ENCODE measurements around the gene IL24. TPM values are rescaled to one million over a fixed set of nuclear protein-coding genes. Genes with fewer than 3 reads are reported as not detected.
A peak's percentile ranks its signal among the peaks of the same experiment; 100 is the strongest.

Gene IL24
- total and polyA plus RNA-seq, 10 of the 15 experiments (the other 5 are each of a cell fraction or from before 2014, with no cell fraction given) = 0.05 to 19.8 (median 0.35) TPM; not detected in 1

DNA sequence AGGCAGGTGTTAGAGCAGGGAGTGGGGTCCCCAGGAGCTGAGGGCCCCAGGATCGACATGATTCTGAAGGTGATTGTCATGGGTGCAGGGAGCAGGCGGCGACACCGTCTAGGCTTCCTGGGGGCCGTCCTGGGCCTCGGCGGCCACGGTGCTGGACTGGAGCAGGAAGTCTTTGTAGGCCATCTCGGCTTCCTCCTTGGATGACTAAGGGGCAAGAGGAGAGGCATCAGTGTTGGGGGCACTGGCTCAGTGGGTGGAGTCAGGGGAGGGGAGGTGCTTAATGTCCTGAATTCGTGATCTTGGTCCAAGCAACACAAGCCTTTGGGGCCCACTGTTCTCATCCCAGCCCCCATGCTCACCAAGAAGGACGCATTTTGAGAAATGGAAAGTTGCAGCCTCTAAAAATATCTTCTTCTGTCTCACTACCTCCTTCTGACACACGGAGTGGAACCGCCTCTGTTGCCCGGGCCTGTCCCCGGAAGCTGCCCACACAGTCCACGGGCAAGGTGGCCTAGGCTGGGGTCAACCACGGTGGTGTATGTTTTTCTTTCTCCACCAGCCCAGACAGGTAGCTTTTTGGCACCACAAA is 33.1 kb downstream of the IL24 start (continued):
- TF ChIP-seq RAD51 (IDR thresholded peaks at IDR 0.05) (no peak; the same call in 1 of the 2 replicates), POLR2AphosphoS2 (IDR thresholded peaks at IDR 0.05; ENCODE audit: low read depth, low read length) (0 out of 2 replicates have a peak, but pooled peaks have one; percentile 51), MLLT1 (IDR thresholded peaks at IDR 0.05) (peak; percentile 29; the same call in 1 of the 2 replicates), CUX1 (IDR thresholded peaks at IDR 0.05; ENCODE audit: insufficient replicate concordance, low read depth, low read length) (peak; percentile 54), KLF5 (IDR thresholded peaks at IDR 0.05; ENCODE audit: partially characterized antibody) (no peak), HDAC2 (IDR thresholded peaks at IDR 0.05) (peak; percentile 67; the same call in 1 of the 2 replicates), SUZ12 (IDR thresholded peaks at IDR 0.05; ENCODE audit: unreplicated experiment) (no peak), EED (IDR thresholded peaks at IDR 0.05; ENCODE audit: low read depth) (peak; percentile 87), ZBED1 (IDR thresholded peaks at IDR 0.05; ENCODE audit: borderline replicate concordance) (0 out of 2 replicates have a peak, but pooled peaks have one; percentile 95), BCL3 (IDR thresholded peaks at IDR 0.05; ENCODE audit: borderline replicate concordance, insufficient read depth, low read depth, low read length, poor library complexity, severe bottlenecking) (peak; percentile 98), MTA3 (IDR thresholded peaks at IDR 0.05; ENCODE audit: borderline replicate concordance, low read length) (no peak), CBX5 (IDR thresholded peaks at IDR 0.05; ENCODE audit: low read depth) (no peak), ZBTB40 (IDR thresholded peaks at IDR 0.05; ENCODE audit: borderline replicate concordance) (peak; percentile 48; the same call in 1 of the 2 replicates), RB1 (IDR thresholded peaks at IDR 0.05; ENCODE audit: borderline replicate concordance) (no peak), NR2F1 (conservative IDR thresholded peaks at IDR 0.05) (peak; percentile 96)
- TF ChIP-seq, protein P1, sequence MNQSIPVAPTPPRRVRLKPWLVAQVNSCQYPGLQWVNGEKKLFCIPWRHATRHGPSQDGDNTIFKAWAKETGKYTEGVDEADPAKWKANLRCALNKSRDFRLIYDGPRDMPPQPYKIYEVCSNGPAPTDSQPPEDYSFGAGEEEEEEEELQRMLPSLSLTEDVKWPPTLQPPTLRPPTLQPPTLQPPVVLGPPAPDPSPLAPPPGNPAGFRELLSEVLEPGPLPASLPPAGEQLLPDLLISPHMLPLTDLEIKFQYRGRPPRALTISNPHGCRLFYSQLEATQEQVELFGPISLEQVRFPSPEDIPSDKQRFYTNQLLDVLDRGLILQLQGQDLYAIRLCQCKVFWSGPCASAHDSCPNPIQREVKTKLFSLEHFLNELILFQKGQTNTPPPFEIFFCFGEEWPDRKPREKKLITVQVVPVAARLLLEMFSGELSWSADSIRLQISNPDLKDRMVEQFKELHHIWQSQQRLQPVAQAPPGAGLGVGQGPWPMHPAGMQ (IDR thresholded peaks at IDR 0.05; ENCODE audit: borderline replicate concordance) = no peak
